Adrenal gland (tissue), 5 donors: ENCODE results near the gene CA10.

Experiments used
- CTCF ChIP-seq, 6 experiments: fragments of 450-650 bp in 4 of 6; fragments of 200-600 bp in 2 of 6; sonication (generic) in 1 of 6; IDR thresholded peaks; 1 replicate in 5 of 6; 2 replicates in 1 of 6; pipeline versions ENCODE4 v1.5.1 to v1.8.0; 2016 to 2021; ENCODE audit warnings: antibody characterized with exemption in 6 of 6, mild to moderate bottlenecking in 2 of 6, moderate library complexity in 1 of 6
- POLR2A ChIP-seq, 2 donors: fragments of 450-650 bp; IDR thresholded peaks; one replicate each; pipeline ENCODE4 v1.6.1; 2017; ENCODE audit warnings: antibody characterized with exemption in 2 of 2, mild to moderate bottlenecking in 2 of 2, moderate library complexity in 1 of 2
- donor health status: DM: no; HTN: no; CAD: no.

GRCh38 chr17:52201767-52202519 is 43.4 kb upstream of the CA10 start:
- no peak for TF ChIP-seq CTCF (IDR thresholded peaks at IDR 0.05)
- no peak for TF ChIP-seq POLR2A (IDR thresholded peaks at IDR 0.05)
